HG02852 (cell line): ENCODE data around the gene C6orf58.
"Not testable (repeated sequence)": the region's sequence is repeated elsewhere in the genome, so short reads cannot be mapped to it uniquely, and the experiment has no call there.

Source experiments
- ATAC-seq: cut with Tn5 transposase; IDR thresholded peaks from one replicate; pipeline ENCODE4 v1.9.1; 2021; ENCODE audit warnings: mild to moderate bottlenecking, moderate library complexity; ENCODE audit not compliant: unreplicated experiment

C6orf58 gene

DNA sequence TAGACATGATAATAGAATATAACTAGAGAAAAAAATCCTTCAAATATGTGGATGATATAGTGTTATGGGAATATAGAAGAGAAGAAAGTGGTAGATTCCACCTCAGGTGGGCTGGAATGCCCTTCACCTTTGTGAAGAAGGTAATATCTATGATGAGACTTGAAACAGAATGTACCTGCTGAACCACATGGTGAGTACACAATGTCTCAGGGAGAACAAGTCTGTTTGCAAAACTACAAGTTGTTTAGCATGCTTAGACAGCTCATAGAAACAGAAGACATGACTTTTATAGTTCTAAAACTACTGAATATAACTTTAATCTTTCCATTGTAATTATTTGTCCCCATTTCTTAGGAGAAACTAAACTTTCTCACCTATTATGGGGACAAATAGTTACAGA is 12.2 kb downstream of the C6orf58 start:
- ATAC-seq, result no peak

DNA sequence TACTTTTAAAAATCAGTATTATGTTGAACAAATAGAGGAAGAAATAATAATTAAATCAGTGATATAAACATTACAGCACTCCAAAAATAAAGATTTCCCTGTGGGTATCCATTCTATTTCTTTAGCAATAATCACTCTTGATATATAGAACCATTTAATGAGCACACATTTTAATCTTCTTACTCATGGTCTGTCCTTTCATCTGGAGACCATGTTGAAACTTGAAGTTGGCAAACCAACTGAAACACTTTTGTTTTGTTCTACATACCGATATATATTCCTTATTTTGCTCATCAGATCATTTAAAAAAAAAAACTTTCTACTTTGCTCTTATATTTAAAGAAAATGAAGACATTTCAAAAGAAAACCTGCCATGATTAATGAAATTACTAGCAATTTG is 13.4 kb downstream of the C6orf58 start:
- ATAC-seq, result no peak

DNA sequence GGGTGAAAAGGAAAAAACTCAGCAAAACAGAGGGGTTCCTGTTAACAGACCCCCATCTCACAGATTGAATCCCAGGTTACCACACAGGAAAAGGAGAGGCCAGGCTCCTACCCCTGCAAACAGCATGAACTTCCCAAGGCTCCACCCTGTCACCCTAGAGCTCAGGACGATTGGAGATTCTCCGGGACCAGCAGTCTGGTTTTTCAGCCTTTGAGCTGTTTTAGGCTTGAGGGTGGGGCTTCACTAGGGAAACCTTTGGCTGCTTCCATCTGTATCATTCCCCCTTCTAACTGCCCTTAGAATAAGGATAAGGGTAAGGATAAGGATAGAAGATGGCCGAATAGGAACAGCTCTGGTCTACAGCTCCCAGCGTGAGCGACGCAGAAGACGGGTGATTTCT is 16.0 kb downstream of the C6orf58 start:
- no peak for ATAC-seq

DNA sequence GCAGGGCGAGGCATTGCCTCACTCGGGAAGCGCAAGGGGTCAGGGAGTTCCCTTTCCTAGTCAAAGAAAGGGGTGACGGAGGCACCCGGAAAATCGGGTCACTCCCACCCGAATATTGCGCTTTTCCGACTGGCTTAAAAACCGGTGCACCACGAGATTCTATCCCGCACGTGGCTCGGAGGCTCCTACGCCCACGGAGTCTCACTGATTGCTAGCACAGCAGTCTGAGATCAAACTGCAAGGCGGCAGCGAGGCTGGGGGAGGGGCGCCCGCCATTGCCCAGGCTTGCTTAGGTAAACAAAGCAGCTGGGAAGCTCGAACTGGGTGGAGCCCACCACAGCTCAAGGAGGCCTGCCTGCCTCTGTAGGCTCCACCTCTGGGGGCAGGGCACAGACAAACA is 16.5 kb downstream of the C6orf58 start:
- not testable (repeated sequence) for ATAC-seq

DNA sequence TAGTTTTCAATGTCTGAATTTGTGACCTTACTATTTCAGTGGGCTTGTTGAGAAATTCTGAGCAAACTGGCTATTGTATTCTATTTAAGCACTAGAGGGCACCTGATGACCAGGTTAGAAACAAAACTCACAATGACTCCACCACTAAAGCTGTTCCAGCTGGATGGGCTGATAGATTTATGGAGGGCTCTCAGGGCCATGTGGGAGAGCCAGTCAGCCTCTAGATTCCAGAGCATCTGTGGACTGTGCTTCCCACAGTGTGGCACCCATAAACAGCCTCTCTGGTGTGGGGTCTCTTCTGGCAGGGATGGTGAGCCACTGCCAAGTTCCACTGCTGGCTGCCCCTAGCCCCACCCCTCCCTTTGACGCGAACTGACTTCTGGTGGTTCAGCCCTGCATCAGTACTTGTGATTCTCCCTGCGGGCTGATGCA is 29.2 kb downstream of the C6orf58 start:
- ATAC-seq, result no peak

DNA sequence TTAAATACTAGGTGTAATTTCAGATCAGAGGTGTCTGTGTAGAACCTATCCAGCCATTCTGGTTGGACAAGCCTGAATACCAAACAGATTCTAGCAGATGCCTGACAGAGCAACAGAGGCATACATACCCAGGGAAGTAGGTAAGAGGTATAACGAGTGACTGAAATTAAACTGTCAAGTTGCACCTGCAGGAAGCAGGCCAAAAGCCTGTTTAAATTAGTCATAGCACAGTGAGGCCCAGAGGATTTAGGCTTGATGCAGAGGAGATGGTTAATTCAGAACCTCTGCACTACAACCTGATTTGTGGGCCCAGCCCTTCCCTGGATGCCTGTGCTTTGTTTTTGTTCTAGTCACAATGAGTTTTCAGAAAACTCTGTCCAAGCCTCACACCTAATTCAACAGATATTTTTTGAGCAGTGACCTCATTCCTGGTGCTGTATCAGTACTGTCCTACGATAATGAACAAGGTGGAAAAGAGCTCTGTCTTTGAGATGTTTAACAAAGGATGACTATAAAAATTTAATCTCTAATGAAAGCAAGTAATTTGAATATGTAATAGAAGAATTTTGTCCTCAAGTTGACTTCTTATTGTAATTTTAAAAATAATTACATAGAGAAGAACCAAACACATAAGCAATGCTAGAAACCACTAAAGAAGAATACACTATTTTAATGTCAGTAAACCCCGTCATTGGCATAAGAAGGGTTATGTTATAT is 31.7 kb downstream of the C6orf58 start:
- ATAC-seq, result no peak

DNA sequence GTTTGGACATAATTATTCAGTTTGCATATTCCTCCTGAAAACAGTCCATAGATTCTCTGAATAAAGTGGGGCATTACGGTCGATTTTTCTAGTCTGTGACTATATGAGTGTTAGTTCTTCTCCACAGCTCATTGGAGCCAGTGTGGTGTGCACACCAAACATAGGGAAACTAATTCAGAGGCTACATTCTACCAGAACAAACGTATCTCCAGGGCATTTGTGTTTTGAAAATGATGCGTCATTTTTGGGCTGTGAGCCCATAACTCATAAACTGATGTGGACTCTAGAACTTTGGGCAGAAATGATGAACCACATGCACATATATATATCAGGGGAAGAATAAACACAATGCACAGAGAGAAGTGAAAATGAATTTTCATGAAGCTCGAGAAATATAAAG is 41.8 kb downstream of the C6orf58 start:
- no peak for ATAC-seq

DNA sequence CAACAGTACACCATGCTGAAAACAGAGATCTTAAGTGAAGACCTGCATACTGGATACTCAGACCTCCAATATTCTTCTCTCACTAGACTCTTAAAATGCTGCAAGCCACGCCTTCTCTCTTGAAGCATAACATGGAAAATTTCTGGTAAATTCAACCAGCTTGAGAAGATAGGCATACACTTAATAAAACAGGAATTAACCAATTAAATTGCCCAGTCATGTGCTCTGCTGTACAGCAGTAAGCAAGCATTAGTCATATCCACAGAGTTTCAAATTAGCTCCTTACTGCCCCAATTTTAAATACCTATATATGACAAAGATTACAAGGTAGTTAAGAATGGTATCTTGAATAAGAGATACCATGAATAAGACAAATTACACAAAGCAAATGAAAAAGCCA is 53.8 kb downstream of the C6orf58 start:
- no peak for ATAC-seq

DNA sequence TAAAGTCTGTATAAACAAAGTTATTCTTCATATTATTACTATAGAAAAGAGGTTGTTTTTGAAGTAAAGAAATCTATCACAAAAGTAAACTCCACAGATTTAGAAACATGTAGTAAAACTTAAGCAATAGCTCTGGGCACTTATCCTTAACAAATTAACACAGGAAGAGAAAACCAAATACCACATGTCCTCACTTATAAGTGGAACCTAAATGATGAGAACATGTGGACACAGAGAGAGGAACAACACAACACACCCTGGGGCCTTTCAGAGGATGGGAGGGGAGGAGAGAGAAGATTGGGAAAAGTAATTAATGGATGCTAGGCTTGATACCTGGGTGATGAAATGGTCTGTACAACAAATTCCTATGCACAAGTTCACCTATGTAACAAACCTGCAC is 57.2 kb downstream of the C6orf58 start:
- no peak for ATAC-seq

DNA sequence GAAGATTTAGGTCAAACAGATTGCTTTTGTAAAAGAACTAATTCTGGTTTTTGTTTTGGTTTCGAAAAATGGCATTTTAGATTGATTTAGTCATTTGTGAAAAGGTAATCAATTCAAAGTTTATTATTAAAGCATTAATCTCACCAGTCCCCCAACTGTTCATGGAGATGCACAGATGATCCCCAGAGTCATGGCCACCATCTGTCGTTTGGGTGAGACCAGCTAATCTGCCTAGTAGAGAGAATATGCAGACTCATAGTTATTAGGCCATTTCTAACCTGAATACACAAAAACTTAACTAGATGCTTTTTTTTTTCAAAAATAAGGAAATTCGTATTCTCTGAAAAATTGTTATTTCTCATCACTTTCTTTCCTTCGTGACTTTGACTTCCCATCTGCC is 58.1 kb downstream of the C6orf58 start:
- ATAC-seq, result no peak

DNA sequence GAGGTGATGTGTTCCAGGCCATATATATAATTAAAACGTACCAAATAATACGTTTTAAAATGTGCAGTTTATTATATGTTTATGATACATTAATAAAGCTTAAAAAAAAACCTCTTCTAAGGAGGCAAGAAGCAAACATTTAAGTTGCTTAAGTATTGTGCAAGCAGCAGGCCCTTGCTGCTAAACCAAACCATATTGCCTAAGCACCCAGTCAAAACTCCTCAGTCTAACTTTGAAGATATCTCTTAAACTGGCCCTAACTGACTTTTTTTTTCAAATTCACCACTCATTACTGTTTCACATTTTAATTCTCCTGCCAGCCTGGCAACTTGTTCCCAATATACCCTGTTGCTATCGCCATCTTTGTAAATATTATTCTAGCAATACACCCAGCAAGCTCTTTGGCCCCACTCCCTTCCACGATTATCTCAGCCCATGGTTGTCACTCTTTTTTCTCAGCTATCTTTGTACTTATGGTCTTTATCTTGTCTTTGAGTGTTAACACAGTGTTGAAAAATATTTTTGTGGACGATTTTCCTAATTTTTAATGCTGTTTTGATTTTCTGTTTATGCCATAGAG is 60.9 kb downstream of the C6orf58 start:
- no peak for ATAC-seq
